NCI-H2196 (cell line): ENCODE results near the gene CDKL5.

Experiments
- DNase-seq: peaks from one replicate; lab custom pipeline; 2025; ENCODE audit not compliant: unreplicated experiment; lab: John Stamatoyannopoulos, UW

CDKL5 gene

GRCh38 chrX:18643243-18643642 lies 217.8 kb downstream of the CDKL5 start:
- DNase-seq, result no peak

GRCh38 chrX:18643853-18644252 lies 218.4 kb downstream of the CDKL5 start:
- DNase-seq, result no peak

GRCh38 chrX:18647621-18648020 lies 222.2 kb downstream of the CDKL5 start:
- DNase-seq, result no peak

- DNase-seq, result no peak
Observed at GRCh38 chrX:18649498-18649951, 224.1 kb downstream of the CDKL5 start.

GRCh38 chrX:18650662-18651061 lies 225.3 kb downstream of the CDKL5 start:
- DNase-seq, result no peak

GRCh38 chrX:18652636-18653035 lies 227.2 kb downstream of the CDKL5 start:
- no peak for DNase-seq

- no peak for DNase-seq
Observed at GRCh38 chrX:18654875-18655836, 229.7 kb downstream of the CDKL5 start.

GRCh38 chrX:18661273-18661672 lies 235.9 kb downstream of the CDKL5 start:
- DNase-seq, result no peak

- DNase-seq, result no peak
Observed at GRCh38 chrX:18664947-18665346, 239.5 kb downstream of the CDKL5 start.

GRCh38 chrX:18666614-18667013 lies 241.2 kb downstream of the CDKL5 start:
- DNase-seq, result no peak

- no peak for DNase-seq
Observed at GRCh38 chrX:18668071-18668835, 242.8 kb downstream of the CDKL5 start.

- DNase-seq, result no peak
Observed at GRCh38 chrX:18672008-18672407, 246.6 kb downstream of the CDKL5 start, which contains the start of gene RS1. TSS of gene RS1 (minus strand) at chrX:18672108. CDS start at chrX:18672068, 40 bp downstream.

GRCh38 chrX:18674417-18674787 lies 249.0 kb downstream of the CDKL5 start:
- no peak for DNase-seq

GRCh38 chrX:18674788-18675735 lies 249.7 kb downstream of the CDKL5 start:
- peak; percentile 74 for DNase-seq

GRCh38 chrX:18676050-18676449 lies 250.6 kb downstream of the CDKL5 start:
- no peak for DNase-seq

GRCh38 chrX:18676470-18676869 lies 251.1 kb downstream of the CDKL5 start:
- no peak for DNase-seq

GRCh38 chrX:18677161-18677869 lies 251.9 kb downstream of the CDKL5 start:
- no peak for DNase-seq

- DNase-seq, result no peak
Observed at GRCh38 chrX:18681996-18682395, 256.6 kb downstream of the CDKL5 start.

- no peak for DNase-seq
Observed at GRCh38 chrX:18682979-18683387, 257.6 kb downstream of the CDKL5 start.

- DNase-seq, result no peak
Observed at GRCh38 chrX:18687856-18688495, 262.6 kb downstream of the CDKL5 start.
